ENCODE data around the gene FBXO36.

- TF ChIP-seq POLR2A (IDR thresholded peaks at IDR 0.05) (no peak), CTCF (IDR thresholded peaks at IDR 0.05 in 8 of 11, conservative IDR thresholded peaks at IDR 0.05 in 3 of 11) (no peak)
These were observed 25.2 kb downstream of the FBXO36 start for GRCh38 chr2:229947544-229947943.

Data from spleen (tissue), 7 donors.